Measurements from ENCODE around the gene ZNRD2. TPM values are rescaled to one million over a fixed set of nuclear protein-coding genes. Genes with fewer than 3 reads are reported as not detected.
A peak's percentile ranks its signal among the peaks of the same experiment; 100 is the strongest.

Gene ZNRD2
- total RNA-seq, 2 experiments from 2014 or later = 54.3 to 54.7 TPM

DNA sequence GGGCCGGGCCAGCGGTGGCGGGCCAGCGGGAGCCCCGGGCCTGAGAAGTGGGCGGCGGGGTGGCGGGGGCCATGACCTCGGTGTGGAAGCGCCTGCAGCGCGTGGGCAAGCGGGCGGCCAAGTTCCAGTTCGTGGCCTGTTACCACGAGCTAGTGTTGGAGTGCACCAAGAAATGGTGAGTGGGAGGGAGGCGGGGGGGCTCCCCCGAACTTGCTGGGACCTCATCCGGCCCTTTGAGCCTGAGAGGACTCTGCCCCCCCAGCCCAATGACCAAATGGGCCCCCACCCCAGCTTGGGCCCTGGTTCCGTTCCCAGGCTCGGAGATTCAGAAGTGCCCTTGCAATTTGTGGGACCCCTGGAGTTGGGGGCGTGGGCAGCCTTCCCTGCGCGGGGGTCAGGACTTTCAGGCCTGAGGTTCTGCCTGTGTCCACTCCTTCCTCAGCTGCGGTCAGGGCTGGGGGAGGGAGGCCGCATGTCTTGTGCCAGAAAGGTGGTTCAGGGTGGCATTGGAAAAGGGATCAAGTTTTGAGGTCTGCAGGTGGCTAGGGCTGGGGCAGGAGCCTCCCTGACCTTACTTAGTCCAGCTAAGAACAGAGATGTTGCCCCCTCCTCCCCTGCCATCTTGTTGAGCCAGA lies 6.1 kb downstream of the ZNRD2 start:
- ChIA-PET CTCF (interaction anchor here (1.0 to 4.6 kb wide), 9 partner anchors 10 to 136 kb away, joined by 3 to 84 read pairs (median 5); partner anchors contain the start of gene KAT5), POLR2A (interaction anchor here (0.8 to 5.4 kb wide), 17 partner anchors 10 to 189 kb away, joined by 3 to 87 read pairs (median 4); partner anchors contain the start of genes KCNK7, MALAT1, MAP3K11 and SIPA1)
- H3K4me3 Mint-ChIP-seq = peak overlapping the region; percentile 90
- DNase-seq (peak; percentile 63), ATAC-seq (no peak)
- peak overlapping the region; percentile 87 for H3K27ac Mint-ChIP-seq
- intact Hi-C loops (cut with micrococcal nuclease) = loop anchor here (5.0 kb wide), 1 partner anchor 34 kb away; no protein-coding TSS in a partner anchor
- peaks cover 54% of the 10 kb centered on the region for H3K4me1 Mint-ChIP-seq (ENCODE audit: low read depth)
- H3K9me3 Mint-ChIP-seq = no peaks in the 10 kb centered on the region
- H3K36me3 Mint-ChIP-seq (ENCODE audit: low read depth) = peaks cover 34% of the 10 kb centered on the region
- no peaks in the 10 kb centered on the region for H3K27me3 Mint-ChIP-seq
- TF ChIP-seq, protein P1, sequence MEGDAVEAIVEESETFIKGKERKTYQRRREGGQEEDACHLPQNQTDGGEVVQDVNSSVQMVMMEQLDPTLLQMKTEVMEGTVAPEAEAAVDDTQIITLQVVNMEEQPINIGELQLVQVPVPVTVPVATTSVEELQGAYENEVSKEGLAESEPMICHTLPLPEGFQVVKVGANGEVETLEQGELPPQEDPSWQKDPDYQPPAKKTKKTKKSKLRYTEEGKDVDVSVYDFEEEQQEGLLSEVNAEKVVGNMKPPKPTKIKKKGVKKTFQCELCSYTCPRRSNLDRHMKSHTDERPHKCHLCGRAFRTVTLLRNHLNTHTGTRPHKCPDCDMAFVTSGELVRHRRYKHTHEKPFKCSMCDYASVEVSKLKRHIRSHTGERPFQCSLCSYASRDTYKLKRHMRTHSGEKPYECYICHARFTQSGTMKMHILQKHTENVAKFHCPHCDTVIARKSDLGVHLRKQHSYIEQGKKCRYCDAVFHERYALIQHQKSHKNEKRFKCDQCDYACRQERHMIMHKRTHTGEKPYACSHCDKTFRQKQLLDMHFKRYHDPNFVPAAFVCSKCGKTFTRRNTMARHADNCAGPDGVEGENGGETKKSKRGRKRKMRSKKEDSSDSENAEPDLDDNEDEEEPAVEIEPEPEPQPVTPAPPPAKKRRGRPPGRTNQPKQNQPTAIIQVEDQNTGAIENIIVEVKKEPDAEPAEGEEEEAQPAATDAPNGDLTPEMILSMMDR (IDR thresholded peaks at IDR 0.05) = no peak

DNA sequence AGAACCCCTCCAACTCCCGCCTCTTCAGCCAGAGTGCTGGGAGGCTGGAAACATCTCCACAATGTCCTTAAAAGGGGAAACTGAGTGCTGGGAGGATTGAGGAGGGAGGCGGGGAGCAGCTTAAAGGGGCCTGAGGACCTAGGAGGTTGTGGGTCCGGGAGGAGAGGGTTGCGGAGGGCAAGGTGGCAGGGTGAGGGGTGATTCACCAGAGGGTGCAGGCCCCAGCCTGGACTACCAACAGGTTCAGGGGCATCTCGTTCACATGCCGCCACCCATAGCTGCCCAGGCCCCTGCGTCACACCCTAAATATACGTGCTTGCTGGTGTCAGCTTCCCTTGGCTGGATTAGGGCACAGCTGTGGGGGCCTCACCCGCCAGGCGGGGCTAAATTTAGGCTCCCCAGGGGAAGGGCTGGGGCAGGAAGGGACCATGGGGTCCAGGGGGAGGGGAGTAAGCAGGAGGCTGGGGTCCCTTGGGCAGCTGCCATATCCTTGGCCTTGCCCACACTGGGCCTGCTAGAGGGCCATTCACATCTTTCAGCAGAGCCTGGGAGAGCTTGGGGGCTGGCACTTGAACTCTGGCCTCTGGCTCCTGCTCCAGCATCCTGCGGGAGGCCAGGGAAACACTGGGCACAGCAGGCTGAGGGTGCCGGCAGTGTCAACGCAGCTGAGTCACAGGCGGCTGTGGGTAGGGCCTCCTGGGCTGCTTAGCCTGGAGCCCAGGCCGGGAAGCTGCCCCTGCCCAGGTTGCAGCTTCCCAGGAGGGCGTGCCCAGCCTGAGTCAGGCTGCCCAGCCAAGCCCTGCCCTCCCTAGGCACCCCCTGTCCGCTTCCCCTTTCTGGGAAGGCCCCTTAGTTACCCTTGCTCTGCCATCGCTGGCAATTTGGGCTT lies 6.8 kb downstream of the ZNRD2 start:
- Mint-ChIP-seq H3K27ac (peak overlapping the region; percentile 87), H3K9me3 (no peaks in the 10 kb centered on the region), H3K4me3 (peak overlapping the region; percentile 90), H3K27me3 (no peaks in the 10 kb centered on the region), H3K36me3 (ENCODE audit: low read depth) (peaks cover 33% of the 10 kb centered on the region), H3K4me1 (ENCODE audit: low read depth) (peaks cover 47% of the 10 kb centered on the region)
- no peak for ATAC-seq
- ChIA-PET CTCF (interaction anchor here (0.8 to 4.6 kb wide), 8 partner anchors 10 to 135 kb away, joined by 3 to 84 read pairs (median 5); partner anchors contain the start of genes KAT5 and KCNK7), POLR2A (interaction anchor here (0.6 to 5.4 kb wide), 8 partner anchors 9 to 158 kb away, joined by 3 to 87 read pairs (median 4); partner anchors contain the start of gene KCNK7)
- peak; percentile 61 for DNase-seq
- TF ChIP-seq, protein P1 (IDR thresholded peaks at IDR 0.05) = no peak
- intact Hi-C loops (cut with micrococcal nuclease) = loop anchor here (5.0 kb wide), 1 partner anchor 35 kb away; no protein-coding TSS in a partner anchor

DNA sequence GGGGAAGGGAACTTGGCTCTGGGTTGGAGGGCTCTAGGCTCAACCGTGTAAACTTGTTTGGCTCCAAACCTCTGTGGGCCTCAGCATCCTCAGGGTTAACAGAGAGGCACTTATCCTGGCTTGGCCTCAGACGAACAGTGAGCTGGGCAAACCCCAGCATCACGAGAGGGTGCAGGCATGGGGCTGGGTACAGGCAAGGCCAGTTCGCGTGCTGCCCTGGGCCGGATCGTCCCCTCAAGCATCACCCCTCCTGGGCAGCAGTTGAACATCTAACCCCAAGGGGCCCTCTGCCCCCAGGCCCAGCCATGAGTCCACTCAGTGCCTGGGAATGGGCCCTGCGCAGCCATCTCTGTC lies 7.5 kb downstream of the ZNRD2 start:
- Mint-ChIP-seq H3K4me3 (peak overlapping the region; percentile 90), H3K4me1 (ENCODE audit: low read depth) (peaks cover 44% of the 10 kb centered on the region), H3K9me3 (no peaks in the 10 kb centered on the region), H3K27me3 (no peaks in the 10 kb centered on the region), H3K36me3 (ENCODE audit: low read depth) (peaks cover 35% of the 10 kb centered on the region), H3K27ac (no peak overlapping the region)
- CTCF ChIA-PET = interaction anchor here (0.8 to 4.6 kb wide), 4 partner anchors 10 to 72 kb away, joined by 3 to 84 read pairs (median 10); partner anchors contain the start of gene KCNK7
- POLR2A ChIA-PET = interaction anchor here (1.4 to 5.4 kb wide), 4 partner anchors 10 to 159 kb away, joined by 3 to 87 read pairs (median 25); partner anchors contain the start of gene KCNK7
- intact Hi-C loops (cut with micrococcal nuclease) = loop anchor here (5.0 kb wide), 1 partner anchor 35 kb away; no protein-coding TSS in a partner anchor
- DNase-seq (no peak), ATAC-seq (no peak)
- TF ChIP-seq, protein P1 (IDR thresholded peaks at IDR 0.05) = no peak

DNA sequence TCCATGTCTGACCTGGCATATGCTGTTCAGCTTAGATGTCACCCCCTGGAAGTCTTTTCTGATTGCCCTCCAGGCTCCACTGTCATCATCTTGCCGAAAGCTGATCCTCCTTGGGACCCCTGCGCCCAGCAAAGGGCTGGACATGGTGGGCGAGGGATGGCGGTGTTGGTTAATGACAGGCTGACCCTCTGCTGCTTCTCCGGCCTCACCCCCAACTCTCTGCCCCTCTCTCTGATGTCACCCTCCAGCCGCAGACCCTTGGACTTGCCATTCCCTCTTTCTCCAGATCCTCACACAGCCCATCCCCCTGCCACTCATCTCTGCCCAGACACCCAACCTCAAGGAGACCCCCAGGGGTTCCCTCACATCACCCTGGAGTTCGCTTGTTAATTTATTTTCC lies 7.9 kb downstream of the ZNRD2 start:
- TF ChIP-seq, protein P1 (IDR thresholded peaks at IDR 0.05) = no peak
- ChIA-PET POLR2A (interaction anchor here (3.3 to 5.4 kb wide), 3 partner anchors 10 to 37 kb away, joined by 11 to 87 read pairs (median 39); partner anchors contain the start of gene KCNK7), CTCF (interaction anchor here (1.7 to 4.6 kb wide), 3 partner anchors 10 to 18 kb away, joined by 5 to 84 read pairs (median 14); partner anchors contain the start of gene KCNK7)
- H3K36me3 Mint-ChIP-seq (ENCODE audit: low read depth) = peaks cover 34% of the 10 kb centered on the region
- intact Hi-C loops (cut with micrococcal nuclease) = loop anchor here (5.0 kb wide), 1 partner anchor 36 kb away; no protein-coding TSS in a partner anchor
- no peaks in the 10 kb centered on the region for H3K9me3 Mint-ChIP-seq
- no peaks in the 10 kb centered on the region for H3K27me3 Mint-ChIP-seq
- peak overlapping the region; percentile 43 for H3K27ac Mint-ChIP-seq
- peak overlapping the region; percentile 90 for H3K4me3 Mint-ChIP-seq
- H3K4me1 Mint-ChIP-seq (ENCODE audit: low read depth) = peaks cover 42% of the 10 kb centered on the region
- DNase-seq = no peak
- no peak for ATAC-seq

Measured in activated CD8-positive, alpha-beta T cell treated with anti-CD3 and anti-CD28 coated beads for 36 hours (primary cell).